Lung (tissue), 12 donors: ENCODE data around the gene IQCF6. TPM values are rescaled to one million over a fixed set of nuclear protein-coding genes. Genes with fewer than 3 reads are reported as not detected.

Experiments
- ATAC-seq: fragments of 200-7000 bp; cut with Tn5 transposase; one replicate; pipeline ENCODE4 v1.9.1; 2020; ENCODE audit warnings: moderate number of reproducible peaks; ENCODE audit not compliant: insufficient read depth, low FRiP score
- DNase-seq, 3 donors: peaks; one replicate each; pipeline ENCODE4 v3.0.0-alpha.2; 2013 to 2017
- H3K27ac ChIP-seq, 2 donors: one replicate each; pipeline ENCODE4 v1.5.1; 2013; ENCODE audit warnings: mild to moderate bottlenecking in 2 of 2, moderate library complexity in 2 of 2, control low read depth in 1 of 2, inconsistent platforms in 1 of 2, low read depth in 1 of 2, low read length in 1 of 2
- H3K27me3 ChIP-seq, 3 donors: one replicate each; pipeline ENCODE4 v1.5.1; 2013; ENCODE audit warnings: low read length in 2 of 3; ENCODE audit not compliant: control insufficient read depth in 3 of 3, insufficient read depth in 3 of 3
- H3K36me3 ChIP-seq, 4 donors: one replicate each; pipeline ENCODE4 v1.5.1; 2013; ENCODE audit warnings: low read length in 4 of 4, mild to moderate bottlenecking in 1 of 4, moderate library complexity in 1 of 4; ENCODE audit not compliant: control insufficient read depth in 4 of 4, insufficient read depth in 4 of 4
- H3K4me1 ChIP-seq, 5 donors: one replicate each; pipeline ENCODE4 v1.5.1; 2013; ENCODE audit warnings: low read length in 5 of 5, mild to moderate bottlenecking in 2 of 5, moderate library complexity in 1 of 5; ENCODE audit not compliant: control insufficient read depth in 5 of 5, insufficient read depth in 5 of 5
- H3K4me3 ChIP-seq: one replicate; pipeline ENCODE4 v1.5.1; 2013; ENCODE audit warnings: mild to moderate bottlenecking, control low read depth, moderate library complexity
- H3K9ac ChIP-seq, 2 donors: one replicate each; pipeline ENCODE4 v1.5.1; 2013; ENCODE audit warnings: low read length in 2 of 2, control low read depth in 1 of 2; ENCODE audit not compliant: insufficient read depth in 1 of 2
- H3K9me3 ChIP-seq, 4 donors: one replicate each; pipeline ENCODE4 v1.5.1; 2013; ENCODE audit warnings: low read length in 3 of 4, mild to moderate bottlenecking in 1 of 4, moderate library complexity in 1 of 4; ENCODE audit not compliant: control insufficient read depth in 4 of 4, insufficient read depth in 3 of 4
- WGBS, 2 donors: extraction: QIAGEN DNeasy Blood & Tissue Kit; methylation state at CpG; one replicate each; pipeline ENCODE4 v1.1.7; 2013; 5-methylcytosine and 5-hydroxymethylcytosine counted together
- polyA plus RNA-seq, 2 donors: library from polyadenylated mRNA; stranded (reverse); fragments of 200-250 nt; gene quantifications; one replicate each; pipeline ENCODE4 v1.2.1, GENCODE V29; 2013
- total RNA-seq, 2 donors: library from RNA; depleted of rRNA in 1 of 2; stranded (reverse); fragments of >200 nt in 1 of 2; gene quantifications; one replicate each; pipeline ENCODE4 v1.2.1, GENCODE V29; 2014 to 2021
- TF ChIP-seq, protein P1 (sequence below): IDR thresholded peaks from 2 replicates; pipeline ENCODE4 v1.5.1; 2012; ENCODE audit warnings: mild to moderate bottlenecking; ENCODE audit errors: control extremely low read depth, extremely low read depth
- donor health status: control.
- donor health status: control.
- donor health status: Bipolar disorder and iron deficiency.
- donor health status: healthy.
- donor health status: DM: yes; HTN: yes; CAD: no.

Gene IQCF6
- total and polyA plus RNA-seq, 4 donors = not detected

GRCh38 chr3:51814034-51814433 lies 35.0 kb upstream of the IQCF6 start:
- WGBS, 2 donors = 85 to 86% methylated on average over 3 of the region's 3 CpGs
- Histone ChIP-seq H3K27ac (no peak overlapping the region), H3K9me3 (peaks cover 0 to 1% (median 0%) of the 10 kb centered on the region in 4 donors), H3K27me3 (no peaks in the 10 kb centered on the region), H3K9ac (no peak overlapping the region), H3K4me3 (no peak overlapping the region), H3K4me1 (no peaks in the 10 kb centered on the region), H3K36me3 (no peaks in the 10 kb centered on the region)
- no peak for DNase-seq
- TF ChIP-seq, protein P1, sequence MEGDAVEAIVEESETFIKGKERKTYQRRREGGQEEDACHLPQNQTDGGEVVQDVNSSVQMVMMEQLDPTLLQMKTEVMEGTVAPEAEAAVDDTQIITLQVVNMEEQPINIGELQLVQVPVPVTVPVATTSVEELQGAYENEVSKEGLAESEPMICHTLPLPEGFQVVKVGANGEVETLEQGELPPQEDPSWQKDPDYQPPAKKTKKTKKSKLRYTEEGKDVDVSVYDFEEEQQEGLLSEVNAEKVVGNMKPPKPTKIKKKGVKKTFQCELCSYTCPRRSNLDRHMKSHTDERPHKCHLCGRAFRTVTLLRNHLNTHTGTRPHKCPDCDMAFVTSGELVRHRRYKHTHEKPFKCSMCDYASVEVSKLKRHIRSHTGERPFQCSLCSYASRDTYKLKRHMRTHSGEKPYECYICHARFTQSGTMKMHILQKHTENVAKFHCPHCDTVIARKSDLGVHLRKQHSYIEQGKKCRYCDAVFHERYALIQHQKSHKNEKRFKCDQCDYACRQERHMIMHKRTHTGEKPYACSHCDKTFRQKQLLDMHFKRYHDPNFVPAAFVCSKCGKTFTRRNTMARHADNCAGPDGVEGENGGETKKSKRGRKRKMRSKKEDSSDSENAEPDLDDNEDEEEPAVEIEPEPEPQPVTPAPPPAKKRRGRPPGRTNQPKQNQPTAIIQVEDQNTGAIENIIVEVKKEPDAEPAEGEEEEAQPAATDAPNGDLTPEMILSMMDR = no peak
- no peak for ATAC-seq

GRCh38 chr3:51813539-51813938 lies 34.5 kb upstream of the IQCF6 start:
- DNase-seq (peak in 1 of 3 donors; percentile 1), ATAC-seq (no peak)
- WGBS, 2 donors = 55 to 75% methylated on average over 6 of the region's 6 CpGs
- no peaks in the 10 kb centered on the region for H3K27me3 ChIP-seq
- TF ChIP-seq, protein P1 = no peak
- no peak overlapping the region for H3K9ac ChIP-seq
- no peaks in the 10 kb centered on the region for H3K36me3 ChIP-seq
- H3K4me3 ChIP-seq = no peak overlapping the region
- H3K9me3 ChIP-seq = peaks cover 0 to 1% (median 0%) of the 10 kb centered on the region in 4 donors
- H3K27ac ChIP-seq = no peak overlapping the region
- H3K4me1 ChIP-seq = no peaks in the 10 kb centered on the region

- H3K36me3 ChIP-seq = no peaks in the 10 kb centered on the region
- H3K27ac ChIP-seq = no peak overlapping the region
- no peak for DNase-seq
- 89 to 92% methylated on average over 5 of the region's 5 CpGs for WGBS, 2 donors
- ATAC-seq = no peak
- no peak overlapping the region for H3K4me3 ChIP-seq
- H3K9me3 ChIP-seq = no peaks in the 10 kb centered on the region
- H3K27me3 ChIP-seq = peaks cover 0 to 3% (median 0%) of the 10 kb centered on the region in 3 donors
- no peaks in the 10 kb centered on the region for H3K4me1 ChIP-seq
- H3K9ac ChIP-seq = no peak overlapping the region
- TF ChIP-seq, protein P1 = no peak
These were observed 29.9 kb upstream of the IQCF6 start for GRCh38 chr3:51808934-51809333.

DNA sequence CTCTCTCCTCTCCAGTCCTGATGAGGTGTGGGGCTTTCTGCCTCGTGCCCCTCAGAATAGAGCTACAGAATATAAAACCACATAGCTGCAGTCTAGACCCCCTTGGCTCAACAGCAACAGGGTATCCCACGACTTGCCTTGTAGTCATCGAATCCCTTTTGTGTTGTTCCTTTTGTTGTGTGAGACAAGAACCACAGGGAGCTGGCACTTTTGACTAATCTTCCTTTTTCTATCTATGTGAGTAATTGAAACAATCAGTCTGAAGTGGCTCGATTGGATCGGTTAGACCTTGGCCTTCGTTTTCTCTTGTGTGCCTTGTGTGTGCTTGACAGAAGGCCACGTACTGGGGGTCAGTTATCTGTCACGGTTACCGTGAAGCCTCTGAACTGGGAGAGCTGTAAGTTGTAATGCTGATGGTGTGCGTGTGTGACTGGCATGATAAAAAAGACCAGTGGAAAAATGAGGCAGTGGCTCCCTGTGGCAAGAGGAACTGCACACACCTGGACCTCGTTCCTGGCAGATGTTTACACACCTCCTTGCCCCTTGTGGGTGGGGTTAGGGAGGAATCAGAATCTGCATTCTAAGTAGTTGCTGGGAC lies 23.2 kb upstream of the IQCF6 start:
- no peak overlapping the region for H3K4me3 ChIP-seq
- H3K36me3 ChIP-seq = no peaks in the 10 kb centered on the region
- H3K9ac ChIP-seq = no peak overlapping the region
- no peaks in the 10 kb centered on the region for H3K9me3 ChIP-seq
- 38 to 62% methylated on average over 11 of the region's 11 CpGs for WGBS, 2 donors
- H3K27ac ChIP-seq = no peak overlapping the region
- ATAC-seq (no peak), DNase-seq (no peak)
- H3K4me1 ChIP-seq = no peaks in the 10 kb centered on the region
- TF ChIP-seq, protein P1 = no peak
- peaks cover 0 to 3% (median 0%) of the 10 kb centered on the region in 3 donors for H3K27me3 ChIP-seq
